HG02852 (cell line): ENCODE results near the gene PMIS2.
A peak's percentile ranks its signal among the peaks of the same experiment; 100 is the strongest.

Experiments
- ATAC-seq: cut with Tn5 transposase; IDR thresholded peaks from one replicate; pipeline ENCODE4 v1.9.1; 2021; ENCODE audit warnings: mild to moderate bottlenecking, moderate library complexity; ENCODE audit not compliant: unreplicated experiment

Gene PMIS2

GRCh38 chr19:35628264-35628564, 42.2 kb downstream of the PMIS2 start:
- no peak for ATAC-seq

- ATAC-seq = peak; percentile 95
Measured at GRCh38 chr19:35628565-35629331, 42.8 kb downstream of the PMIS2 start, which contains the start of gene RBM42. Gene RBM42, plus strand, starts transcription at chr19:35629036. Its CDS starts 118 bp downstream, at chr19:35629154.

GRCh38 chr19:35629332-35629633, 43.3 kb downstream of the PMIS2 start:
- ATAC-seq = no peak

- no peak for ATAC-seq
Measured at GRCh38 chr19:35633727-35634440, 47.9 kb downstream of the PMIS2 start.

GRCh38 chr19:35636651-35637050, 50.7 kb downstream of the PMIS2 start:
- no peak for ATAC-seq
